Stomach (tissue), 4 donors: ENCODE data around the gene MCL1.

ENCODE experiments used
- POLR2A ChIP-seq, 4 donors: fragments of 450-650 bp; IDR thresholded peaks; one replicate each; pipeline ENCODE4 v1.6.1; 2016; ENCODE audit warnings: antibody characterized with exemption in 4 of 4, control low read depth in 2 of 4, mild to moderate bottlenecking in 1 of 4, moderate library complexity in 1 of 4
- POLR2AphosphoS5 ChIP-seq, 3 donors: sonication (generic); formaldehyde crosslinking; IDR thresholded peaks; one replicate each; pipeline ENCODE4 v1.6.1; 2016; ENCODE audit warnings: antibody characterized with exemption in 3 of 3
- TF ChIP-seq, protein P1 (sequence below), 7 experiments: fragments of 450-650 bp in 4 of 7; fragments of 200-600 bp in 3 of 7; sonication (generic) in 3 of 7; IDR thresholded peaks; one replicate each; pipeline ENCODE4 v1.5.1; 2016 to 2019; ENCODE audit warnings: antibody characterized with exemption in 7 of 7, control low read depth in 2 of 7, mild to moderate bottlenecking in 1 of 7

DNA sequence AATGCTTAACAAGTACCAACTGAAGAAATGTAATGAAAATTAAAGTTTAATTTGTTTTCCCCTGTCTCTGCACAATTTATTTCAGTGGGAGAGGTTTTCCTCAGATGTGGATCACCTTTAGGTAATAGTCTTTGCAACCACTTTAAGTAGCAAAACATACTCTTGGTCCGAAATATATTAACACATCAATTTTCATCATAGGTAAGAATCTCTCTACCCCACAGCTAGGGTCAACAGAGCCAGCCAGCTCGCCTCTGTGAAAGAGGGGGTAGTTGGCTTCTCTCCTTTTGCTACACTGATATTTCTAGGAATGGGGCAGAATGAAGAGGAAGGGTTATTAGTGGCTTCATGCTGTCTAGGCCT, 24.8 kb upstream of the MCL1 start:
- TF ChIP-seq, protein P1, sequence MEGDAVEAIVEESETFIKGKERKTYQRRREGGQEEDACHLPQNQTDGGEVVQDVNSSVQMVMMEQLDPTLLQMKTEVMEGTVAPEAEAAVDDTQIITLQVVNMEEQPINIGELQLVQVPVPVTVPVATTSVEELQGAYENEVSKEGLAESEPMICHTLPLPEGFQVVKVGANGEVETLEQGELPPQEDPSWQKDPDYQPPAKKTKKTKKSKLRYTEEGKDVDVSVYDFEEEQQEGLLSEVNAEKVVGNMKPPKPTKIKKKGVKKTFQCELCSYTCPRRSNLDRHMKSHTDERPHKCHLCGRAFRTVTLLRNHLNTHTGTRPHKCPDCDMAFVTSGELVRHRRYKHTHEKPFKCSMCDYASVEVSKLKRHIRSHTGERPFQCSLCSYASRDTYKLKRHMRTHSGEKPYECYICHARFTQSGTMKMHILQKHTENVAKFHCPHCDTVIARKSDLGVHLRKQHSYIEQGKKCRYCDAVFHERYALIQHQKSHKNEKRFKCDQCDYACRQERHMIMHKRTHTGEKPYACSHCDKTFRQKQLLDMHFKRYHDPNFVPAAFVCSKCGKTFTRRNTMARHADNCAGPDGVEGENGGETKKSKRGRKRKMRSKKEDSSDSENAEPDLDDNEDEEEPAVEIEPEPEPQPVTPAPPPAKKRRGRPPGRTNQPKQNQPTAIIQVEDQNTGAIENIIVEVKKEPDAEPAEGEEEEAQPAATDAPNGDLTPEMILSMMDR (IDR thresholded peaks at IDR 0.05): no peak
- TF ChIP-seq POLR2A (IDR thresholded peaks at IDR 0.05) (no peak), POLR2AphosphoS5 (IDR thresholded peaks at IDR 0.05) (no peak)
